OCI-LY3 (cell line): ENCODE data around the gene ANO6.

Experiments
- H2AFZ ChIP-seq: fragments of 200-600, 300-600 bp; shearing (Covaris generic); 2 replicates; pipeline ENCODE4 v1.6.0; 2014; ENCODE audit warnings: antibody characterized with exemption, low read depth, low read length
- H3K27ac ChIP-seq: fragments of 200-600, 300-600 bp; sonication (generic); 2 replicates; pipeline ENCODE4 v1.5.1; 2014; ENCODE audit warnings: mild to moderate bottlenecking, low read length, moderate library complexity, mixed read lengths
- H3K27me3 ChIP-seq: fragments of 200-600, 300-600 bp; sonication (generic); 2 replicates; pipeline ENCODE4 v1.6.1; 2014; ENCODE audit warnings: low read depth, low read length, mixed read lengths
- H3K36me3 ChIP-seq: fragments of 200-600, 300-600 bp; sonication (generic); replicated peaks from 2 replicates; pipeline ENCODE3; 2014; ENCODE audit warnings: low read depth, low read length, mixed read lengths
- H3K4me1 ChIP-seq: fragments of 300-600, 200-600 bp; sonication (generic); 2 replicates; pipeline ENCODE4 v1.6.1; 2014; ENCODE audit warnings: low read length, mixed read lengths
- H3K4me2 ChIP-seq: fragments of 200-600, 300-600 bp; sonication (generic); 2 replicates; pipeline ENCODE4 v1.6.1; 2014; ENCODE audit warnings: low read length, mixed read lengths
- H3K4me3 ChIP-seq: fragments of 300-600, 200-600 bp; sonication (generic); 2 replicates; pipeline ENCODE4 v1.5.1; 2014; ENCODE audit warnings: antibody characterized with exemption, mild to moderate bottlenecking, low read length, moderate library complexity
- H3K79me2 ChIP-seq: fragments of 300-600, 200-600 bp; shearing (Covaris generic); 2 replicates; pipeline ENCODE4 v1.6.1; 2014; ENCODE audit warnings: mild to moderate bottlenecking, low read length, mixed read lengths
- H3K9ac ChIP-seq: fragments of 300-600, 200-600 bp; shearing (Covaris generic); 2 replicates; pipeline ENCODE4 v1.6.0; 2014; ENCODE audit warnings: mild to moderate bottlenecking, low read length, moderate library complexity
- H3K9me3 ChIP-seq: fragments of 200-600, 300-600 bp; shearing (Covaris generic); 2 replicates; pipeline ENCODE4 v1.6.1; 2014; ENCODE audit warnings: low read length, mixed read lengths; ENCODE audit not compliant: insufficient read depth
- H4K20me1 ChIP-seq: fragments of 200-600, 300-600 bp; sonication (generic); 2 replicates; pipeline ENCODE4 v1.6.1; 2016; ENCODE audit warnings: low read length, mixed read lengths; ENCODE audit not compliant: insufficient read depth
- CTCF ChIP-seq: fragments of 200-600, 300-600 bp; sonication (generic); IDR thresholded peaks from 2 replicates; pipeline ENCODE4 v1.5.1; 2014; ENCODE audit warnings: antibody characterized with exemption, low read length, low read depth
- EZH2phosphoT487 ChIP-seq: fragments of 200-600 bp; shearing (Covaris generic); IDR thresholded peaks from 2 replicates; pipeline ENCODE4 v1.6.1; 2018; ENCODE audit warnings: antibody characterized with exemption, mixed run types, low read depth

The ANO6 gene

GRCh38 chr12:45248095-45248494 lies 32.2 kb downstream of the ANO6 start:
- Histone ChIP-seq H3K4me3 (no peak overlapping the region), H4K20me1 (peaks cover 26% of the 10 kb centered on the region), H3K9me3 (no peaks in the 10 kb centered on the region), H3K4me1 (peaks cover 18% of the 10 kb centered on the region), H3K27ac (no peak overlapping the region), H3K79me2 (no peaks in the 10 kb centered on the region), H3K36me3 (no peaks in the 10 kb centered on the region), H3K9ac (no peak overlapping the region), H3K4me2 (no peak overlapping the region), H3K27me3 (peaks cover 7% of the 10 kb centered on the region; the same call in 1 of the 2 replicates), H2AFZ (no peak overlapping the region)
- no peak for TF ChIP-seq EZH2phosphoT487
- TF ChIP-seq CTCF = no peak

- Histone ChIP-seq H3K27ac (no peak overlapping the region), H2AFZ (no peak overlapping the region), H3K9ac (no peak overlapping the region), H3K4me1 (peaks cover 5% of the 10 kb centered on the region; the same call in 1 of the 2 replicates), H4K20me1 (no peaks in the 10 kb centered on the region; the same call in 1 of the 2 replicates), H3K4me2 (no peak overlapping the region), H3K4me3 (no peak overlapping the region), H3K27me3 (no peaks in the 10 kb centered on the region), H3K36me3 (no peaks in the 10 kb centered on the region), H3K9me3 (no peaks in the 10 kb centered on the region), H3K79me2 (no peaks in the 10 kb centered on the region)
- TF ChIP-seq EZH2phosphoT487 (no peak), CTCF (no peak)
Observed at GRCh38 chr12:45254254-45254653, 38.4 kb downstream of the ANO6 start.

GRCh38 chr12:45256721-45257120 lies 40.8 kb downstream of the ANO6 start:
- Histone ChIP-seq H3K27ac (no peak overlapping the region), H3K36me3 (no peaks in the 10 kb centered on the region), H3K9ac (no peak overlapping the region), H3K9me3 (no peaks in the 10 kb centered on the region), H3K79me2 (no peaks in the 10 kb centered on the region), H3K27me3 (no peaks in the 10 kb centered on the region), H3K4me1 (peaks cover 5% of the 10 kb centered on the region; the same call in 1 of the 2 replicates), H4K20me1 (no peaks in the 10 kb centered on the region; the same call in 1 of the 2 replicates), H3K4me2 (no peak overlapping the region), H2AFZ (no peak overlapping the region), H3K4me3 (no peak overlapping the region)
- TF ChIP-seq EZH2phosphoT487 (no peak), CTCF (no peak)

GRCh38 chr12:45257185-45257930 lies 41.5 kb downstream of the ANO6 start:
- no peak for TF ChIP-seq EZH2phosphoT487
- no peak for TF ChIP-seq CTCF
- H3K4me2 ChIP-seq = no peak overlapping the region
- H3K27me3 ChIP-seq = no peaks in the 10 kb centered on the region
- H4K20me1 ChIP-seq = no peaks in the 10 kb centered on the region; the same call in 1 of the 2 replicates
- H3K36me3 ChIP-seq = no peaks in the 10 kb centered on the region
- no peak overlapping the region for H2AFZ ChIP-seq
- H3K9me3 ChIP-seq = no peaks in the 10 kb centered on the region
- H3K4me1 ChIP-seq = peaks cover 5% of the 10 kb centered on the region; the same call in 1 of the 2 replicates
- no peak overlapping the region for H3K9ac ChIP-seq
- no peak overlapping the region for H3K27ac ChIP-seq
- H3K4me3 ChIP-seq = no peak overlapping the region
- H3K79me2 ChIP-seq = no peaks in the 10 kb centered on the region
